NCI-H82 (cell line): ENCODE data around the gene CORT.
"Not testable (repeated sequence)": the region's sequence is repeated elsewhere in the genome, so short reads cannot be mapped to it uniquely, and the experiment has no call there.

Experiments used
- DNase-seq: peaks from one replicate; lab custom pipeline; 2025; lab: John Stamatoyannopoulos, UW

The CORT gene

DNA sequence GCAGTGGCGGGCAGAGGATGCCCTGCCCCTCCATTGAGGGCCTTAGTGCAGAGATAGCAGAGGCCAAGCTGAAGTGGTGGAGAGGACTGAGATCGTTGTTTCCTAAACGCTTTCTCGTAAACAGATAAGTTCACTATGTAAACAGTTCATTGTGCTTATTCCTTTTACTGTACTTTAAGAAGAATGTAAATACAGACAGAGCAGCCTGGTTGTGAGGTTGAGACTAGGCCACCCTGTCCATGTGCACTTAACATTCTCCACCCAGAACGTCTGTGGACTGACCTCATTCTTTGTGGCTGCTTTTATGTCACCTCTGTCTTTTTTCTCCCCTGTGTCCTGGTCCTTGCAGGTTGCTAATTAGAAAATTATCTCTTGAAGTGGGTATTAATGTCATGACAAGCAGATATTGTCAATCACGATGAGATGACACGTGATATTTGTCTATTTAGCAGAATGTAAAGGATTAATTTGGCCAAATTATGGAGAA, 11.1 kb upstream of the CORT start:
- DNase-seq: no peak

DNA sequence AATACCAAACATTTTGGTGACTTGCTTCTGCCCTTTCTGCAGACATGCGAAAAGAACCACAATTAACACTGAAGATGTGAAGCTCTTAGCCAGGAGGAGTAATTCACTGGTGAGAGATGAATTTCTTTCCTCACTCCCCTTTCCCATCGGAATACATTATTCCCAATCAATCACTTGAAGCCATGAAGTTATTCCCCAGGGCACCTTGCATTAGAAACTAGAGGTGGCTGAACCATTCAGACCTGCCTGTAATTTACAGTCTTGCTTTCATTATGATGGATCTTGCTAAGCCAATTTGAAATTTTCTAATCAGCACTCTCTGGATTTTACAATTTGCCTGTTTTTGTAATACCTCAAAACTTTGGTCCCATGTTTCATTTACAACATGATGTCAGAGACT, 9.5 kb upstream of the CORT start:
- DNase-seq: no peak

DNA sequence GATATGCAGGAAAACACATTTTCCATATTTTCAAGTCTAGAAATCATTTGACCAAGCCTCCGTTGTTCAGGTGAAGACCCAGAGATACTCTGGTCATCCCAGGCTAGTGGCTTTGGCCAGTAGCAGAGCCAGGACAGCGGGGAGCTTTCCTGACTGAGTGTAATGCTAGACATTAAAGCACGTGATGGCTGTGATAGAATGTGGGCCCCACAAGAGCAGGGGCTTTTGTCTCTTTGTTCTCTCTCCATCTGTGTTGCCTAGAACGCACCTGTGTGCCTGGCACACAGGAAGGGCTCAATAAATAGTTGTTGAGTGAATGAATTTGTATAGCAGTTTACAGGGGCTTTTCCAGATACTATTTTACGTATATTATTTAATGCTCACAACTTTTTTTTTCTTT, 9.0 kb upstream of the CORT start:
- no peak for DNase-seq

DNA sequence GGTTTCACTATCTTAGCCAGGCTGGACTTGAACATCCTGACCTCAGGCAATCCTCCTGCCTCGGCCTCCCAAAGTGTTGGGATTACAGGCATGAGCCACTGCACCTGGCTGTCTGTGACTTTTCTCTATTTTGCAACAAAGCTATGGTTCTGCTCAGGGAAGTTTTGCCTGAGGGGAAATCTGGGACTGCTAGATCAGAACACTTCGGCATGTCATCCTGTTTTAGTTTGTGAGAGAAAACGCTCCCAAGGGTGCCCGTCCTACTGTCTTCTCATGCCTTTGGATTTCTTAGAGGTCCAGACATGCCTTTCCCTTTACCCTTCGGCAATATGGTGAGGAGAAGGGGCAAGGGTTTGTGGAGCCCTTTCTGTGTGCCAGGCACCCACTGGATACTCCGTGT, 5.6 kb upstream of the CORT start:
- no peak for DNase-seq

DNA sequence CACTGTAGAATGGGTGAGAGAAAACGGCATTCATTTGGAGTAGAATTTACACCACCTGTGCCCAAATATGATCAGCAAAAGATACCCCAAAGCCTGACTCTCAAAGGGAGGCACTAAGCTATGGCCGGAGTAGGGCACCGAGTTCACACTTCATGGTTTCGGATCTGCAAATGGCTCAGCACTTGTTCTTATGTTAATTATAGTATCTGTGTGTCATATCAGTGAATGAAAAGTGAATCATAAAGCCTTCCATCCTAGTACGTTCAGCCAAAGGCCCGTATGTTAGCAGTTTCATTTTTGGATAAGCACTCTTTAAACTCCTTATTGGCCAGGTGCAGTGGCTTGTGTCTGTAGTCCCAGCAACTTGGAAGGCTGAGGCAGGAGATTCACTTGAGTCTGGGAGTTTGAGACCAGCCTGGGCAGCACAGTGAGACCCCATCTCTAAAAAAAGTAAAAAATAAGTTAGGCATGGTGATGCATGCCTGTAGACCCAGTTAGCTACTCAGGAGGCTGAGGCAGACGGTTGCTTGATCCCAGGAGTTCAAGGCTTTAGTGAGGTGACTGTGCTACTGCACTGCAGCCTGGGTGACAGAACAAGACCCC, 4.9 kb upstream of the CORT start:
- no peak for DNase-seq

DNA sequence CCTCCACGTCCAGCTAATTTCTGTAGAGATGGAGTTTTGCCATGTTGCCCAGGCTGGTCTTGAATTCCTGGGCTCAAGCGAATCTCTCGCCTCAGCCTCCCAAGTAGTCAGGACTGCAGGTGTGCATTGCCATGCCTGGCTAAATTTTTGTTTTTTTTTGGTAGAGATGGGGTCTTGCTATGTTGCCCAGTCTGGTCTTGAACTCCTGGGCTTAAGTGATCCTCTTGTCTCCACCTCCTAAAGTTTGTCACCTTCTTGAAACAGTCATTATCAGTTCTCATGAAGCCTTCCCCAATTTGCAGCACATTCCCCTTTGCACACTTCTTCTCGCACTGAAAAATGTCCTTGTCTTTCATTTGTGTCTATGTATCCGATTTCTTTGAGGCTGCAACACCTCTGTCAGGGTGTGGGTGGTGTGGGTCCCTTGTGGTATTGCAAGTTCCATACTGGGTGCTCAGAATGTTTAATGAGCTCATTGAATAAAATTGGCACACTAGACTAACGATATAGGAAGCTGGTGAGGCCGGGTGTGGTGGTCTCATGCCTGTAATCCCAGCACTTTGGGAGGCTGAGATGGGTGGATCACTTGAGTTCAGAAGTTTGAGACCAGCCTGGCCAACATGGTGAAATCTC, 2.9 kb upstream of the CORT start:
- DNase-seq: no peak

DNA sequence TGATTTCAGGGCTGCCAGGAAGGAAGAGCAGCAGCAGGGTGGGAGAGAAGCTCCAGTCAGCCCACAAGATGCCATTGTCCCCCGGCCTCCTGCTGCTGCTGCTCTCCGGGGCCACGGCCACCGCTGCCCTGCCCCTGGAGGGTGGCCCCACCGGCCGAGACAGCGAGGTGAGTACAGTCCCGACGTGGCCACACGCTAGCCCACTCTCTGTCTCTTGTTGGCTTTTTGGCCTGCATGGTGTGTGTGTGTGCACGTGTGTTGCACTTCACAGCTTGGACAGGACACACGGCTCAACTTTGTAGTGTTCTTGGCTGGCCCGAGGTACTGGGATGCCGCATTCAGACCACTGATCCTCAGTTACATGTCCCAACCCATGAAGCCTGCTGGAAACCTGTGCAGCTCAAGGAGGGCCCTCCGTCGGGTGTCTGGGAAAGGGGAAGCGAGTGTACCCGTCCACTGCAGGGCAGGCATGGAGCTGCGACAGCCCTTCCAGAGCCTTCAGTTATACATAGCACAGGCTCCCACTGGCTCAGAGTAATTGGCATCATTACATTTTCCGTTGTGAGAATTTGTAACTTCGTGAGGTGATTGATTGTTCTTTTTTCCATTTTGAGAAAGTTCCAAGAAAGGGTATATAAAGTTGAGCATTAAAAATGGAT, 454 bp downstream of the CORT start:
- DNase-seq: no peak

DNA sequence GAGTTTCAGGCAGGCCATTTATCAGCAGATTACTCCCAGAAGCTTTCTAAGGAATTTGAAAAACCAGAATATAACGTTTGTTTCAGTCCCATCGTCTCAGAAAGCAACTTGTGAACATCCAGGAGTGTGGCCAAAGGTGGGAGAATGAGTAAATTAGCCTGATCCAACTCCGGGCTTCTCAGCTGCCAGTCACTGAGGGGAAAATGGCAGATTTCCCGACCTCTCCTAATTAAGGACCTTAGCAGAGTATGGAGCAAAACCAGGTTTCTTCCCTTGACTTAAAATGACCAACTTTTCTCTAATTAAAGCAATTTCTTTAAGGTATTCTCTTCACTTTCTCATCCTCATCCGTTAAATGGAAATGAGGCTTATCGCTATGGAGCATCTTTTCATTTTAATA, 1.0 kb downstream of the CORT start:
- DNase-seq: no peak

DNA sequence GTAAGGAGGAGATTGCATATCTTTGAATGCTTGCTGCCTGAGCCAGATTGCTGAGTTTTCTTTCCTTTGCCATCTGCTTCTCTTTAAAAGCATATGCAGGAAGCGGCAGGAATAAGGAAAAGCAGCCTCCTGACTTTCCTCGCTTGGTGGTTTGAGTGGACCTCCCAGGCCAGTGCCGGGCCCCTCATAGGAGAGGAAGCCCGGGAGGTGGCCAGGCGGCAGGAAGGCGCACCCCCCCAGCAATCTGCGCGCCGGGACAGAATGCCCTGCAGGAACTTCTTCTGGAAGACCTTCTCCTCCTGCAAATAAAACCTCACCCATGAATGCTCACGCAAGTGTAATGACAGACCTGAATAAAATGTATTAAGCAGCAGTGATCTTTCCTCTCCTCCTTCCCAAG, 1.5 kb downstream of the CORT start:
- no peak for DNase-seq

DNA sequence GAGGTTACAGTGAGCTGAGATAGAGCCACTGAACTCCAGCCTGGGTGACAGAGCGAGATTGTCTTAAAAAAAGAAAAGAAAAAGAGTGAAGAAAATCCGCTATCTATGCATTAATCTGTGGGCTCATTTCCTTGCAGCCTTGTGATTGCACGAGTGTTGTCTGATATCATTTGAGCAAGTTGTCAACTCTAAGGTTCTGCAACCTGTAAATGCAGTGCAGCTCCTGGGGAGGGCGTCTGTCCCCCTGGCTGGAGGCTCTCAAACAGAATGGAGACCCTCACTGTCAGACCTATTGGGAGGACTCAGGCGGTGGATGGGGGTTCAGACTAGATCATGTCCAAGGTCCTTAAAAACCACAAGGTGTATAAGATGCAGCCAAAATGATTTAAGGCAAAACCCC, 6.2 kb downstream of the CORT start:
- DNase-seq: no peak

DNA sequence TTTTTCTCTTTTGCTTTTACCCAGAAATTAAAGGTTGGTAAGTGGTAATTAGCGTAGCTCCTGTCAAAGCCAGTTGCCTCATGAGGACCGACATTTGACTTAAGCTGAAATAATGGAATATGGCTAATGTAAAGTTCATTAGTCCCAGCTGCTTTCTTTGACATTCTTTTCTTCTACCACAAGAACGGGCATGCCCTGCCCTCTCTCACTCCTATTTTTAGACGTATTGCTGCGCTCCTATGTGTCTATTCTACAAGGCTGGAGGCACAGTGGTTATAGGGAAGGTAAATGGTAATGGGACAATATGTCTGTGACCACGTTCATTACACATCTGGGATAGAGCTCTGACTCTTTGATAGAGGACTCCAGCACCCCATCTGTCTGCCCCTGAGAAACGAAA, 6.8 kb downstream of the CORT start:
- DNase-seq: no peak

DNA sequence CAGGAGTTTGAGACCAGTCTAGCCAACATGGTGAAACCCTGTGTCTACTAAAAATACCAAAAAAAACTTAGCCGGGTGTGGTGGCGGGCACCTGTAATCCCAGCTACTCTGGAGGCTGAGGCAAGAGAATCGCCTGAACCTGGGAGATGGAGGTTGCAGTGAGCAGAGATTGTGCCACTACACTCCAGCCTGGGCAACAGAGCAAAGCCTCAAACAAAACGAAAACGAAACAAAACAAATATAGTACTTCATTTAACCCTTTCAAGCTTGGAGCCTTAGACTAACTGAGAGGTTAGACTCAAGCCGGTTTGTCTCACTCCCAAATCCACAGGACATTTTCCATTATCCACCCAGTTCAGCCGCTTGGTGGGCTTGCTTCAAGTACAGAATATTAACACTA, 7.6 kb downstream of the CORT start:
- not testable (repeated sequence) for DNase-seq

DNA sequence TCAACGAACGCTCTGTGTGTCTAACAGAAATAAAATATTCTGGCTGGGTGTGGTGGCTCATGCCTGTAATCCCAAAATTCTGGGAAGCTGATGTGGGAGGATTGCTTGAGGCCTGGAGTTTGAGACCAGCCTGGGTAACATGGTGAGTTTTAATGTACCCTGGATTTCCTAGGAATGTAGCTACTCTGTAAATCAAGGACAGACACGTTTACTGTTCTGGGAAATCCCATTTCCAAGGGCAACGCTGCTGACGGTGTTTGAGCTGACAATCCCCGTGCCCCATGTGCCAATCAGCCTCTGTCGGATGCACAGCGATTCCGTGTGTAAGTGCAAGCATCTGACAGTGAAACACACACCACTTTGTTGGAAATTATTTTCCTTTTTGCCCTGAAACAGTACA, 8.0 kb downstream of the CORT start:
- DNase-seq: no peak

DNA sequence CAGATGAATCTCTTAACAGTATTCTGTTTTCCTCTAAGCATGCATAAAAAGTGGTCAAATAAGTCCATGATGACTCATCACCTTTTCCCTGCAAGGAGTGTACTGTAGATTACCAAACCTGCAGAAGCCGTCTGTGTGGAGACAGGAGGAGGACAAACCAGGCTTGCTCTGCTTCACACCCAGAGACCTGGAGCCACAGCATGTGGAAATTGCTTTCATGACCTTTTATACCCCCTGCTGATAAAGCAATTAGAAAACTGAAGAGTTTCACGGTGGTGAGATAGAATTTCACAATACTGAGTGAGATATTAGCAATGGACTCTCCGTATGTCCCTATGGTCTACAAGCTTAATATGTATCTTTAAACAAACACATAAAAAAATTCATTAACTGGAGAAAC, 9.4 kb downstream of the CORT start:
- DNase-seq: no peak

DNA sequence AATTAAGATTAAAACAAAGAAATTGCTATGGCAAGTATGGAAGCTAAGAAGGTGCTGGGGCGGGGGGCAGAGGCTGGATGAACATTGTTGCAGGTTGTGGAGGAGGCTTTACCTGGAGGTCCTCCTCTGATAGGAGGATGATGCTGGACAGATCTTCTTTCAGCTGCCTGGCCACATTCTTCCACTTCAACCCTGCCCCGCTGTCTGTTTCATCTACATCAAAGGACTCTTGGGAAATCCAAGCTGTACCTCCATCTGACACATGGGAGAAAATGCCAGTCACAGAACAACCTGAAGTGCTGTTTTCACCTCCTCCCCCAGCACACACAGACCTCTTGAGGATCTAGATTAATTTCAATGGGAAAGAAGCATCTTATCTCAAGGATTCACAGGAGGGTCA, 17.2 kb downstream of the CORT start:
- no peak for DNase-seq

DNA sequence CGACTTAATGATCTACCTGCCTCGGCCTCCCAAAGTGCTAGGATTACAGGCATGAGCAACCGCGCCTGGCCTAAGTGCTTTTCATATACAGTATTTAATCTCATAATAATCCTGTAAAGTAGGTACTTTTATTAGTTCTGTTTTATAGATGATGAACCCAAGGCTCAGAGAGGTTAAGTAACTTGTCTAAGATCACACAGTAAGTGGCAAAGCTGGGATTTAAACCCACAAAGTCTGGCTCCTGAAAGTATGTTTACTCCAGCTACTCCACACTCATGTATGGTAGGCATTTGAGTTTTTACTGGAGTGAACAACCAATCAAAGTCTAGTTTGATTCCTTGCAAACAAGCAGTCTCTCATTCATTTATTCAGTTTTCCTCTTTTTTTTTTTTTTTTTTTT, 20.2 kb downstream of the CORT start:
- no peak for DNase-seq

DNA sequence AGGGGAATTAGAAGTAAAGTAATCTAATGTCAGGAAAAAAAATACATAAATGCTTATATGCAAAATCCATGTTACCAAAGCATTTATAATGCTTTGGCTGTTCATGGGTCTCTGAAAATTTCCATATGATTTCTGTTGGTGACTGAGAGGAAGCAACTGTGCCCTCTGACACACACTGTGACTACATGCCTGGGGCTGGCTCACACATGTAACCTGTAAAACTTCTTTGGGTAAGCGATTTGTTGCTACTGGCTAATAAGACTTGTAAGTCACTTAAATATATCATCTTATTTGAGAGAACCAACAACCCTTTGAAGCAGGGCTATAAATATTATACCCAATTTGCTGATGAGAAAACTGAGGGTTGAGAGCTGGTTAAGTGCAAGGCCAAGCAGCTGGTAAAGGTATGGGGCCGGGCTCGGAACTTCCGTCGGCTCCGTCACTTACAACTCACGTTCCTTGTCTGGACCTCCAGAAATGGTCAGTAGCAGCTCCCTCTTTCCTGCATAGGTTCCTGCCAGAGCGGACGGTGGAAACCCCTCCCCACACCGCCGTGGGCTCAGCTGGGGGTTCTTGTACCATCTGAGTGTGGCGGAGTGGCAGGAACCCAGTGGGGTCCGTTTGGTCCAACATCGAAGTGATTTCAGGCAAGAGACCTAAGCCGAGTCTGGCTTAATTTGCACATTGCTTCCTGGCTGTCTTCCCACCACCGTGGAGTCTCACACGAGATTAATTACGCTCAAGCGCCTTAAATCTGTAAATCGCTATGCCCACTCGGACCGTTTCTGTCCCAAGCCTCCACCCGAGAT, 21.8 kb downstream of the CORT start:
- peak; percentile 79 for DNase-seq

DNA sequence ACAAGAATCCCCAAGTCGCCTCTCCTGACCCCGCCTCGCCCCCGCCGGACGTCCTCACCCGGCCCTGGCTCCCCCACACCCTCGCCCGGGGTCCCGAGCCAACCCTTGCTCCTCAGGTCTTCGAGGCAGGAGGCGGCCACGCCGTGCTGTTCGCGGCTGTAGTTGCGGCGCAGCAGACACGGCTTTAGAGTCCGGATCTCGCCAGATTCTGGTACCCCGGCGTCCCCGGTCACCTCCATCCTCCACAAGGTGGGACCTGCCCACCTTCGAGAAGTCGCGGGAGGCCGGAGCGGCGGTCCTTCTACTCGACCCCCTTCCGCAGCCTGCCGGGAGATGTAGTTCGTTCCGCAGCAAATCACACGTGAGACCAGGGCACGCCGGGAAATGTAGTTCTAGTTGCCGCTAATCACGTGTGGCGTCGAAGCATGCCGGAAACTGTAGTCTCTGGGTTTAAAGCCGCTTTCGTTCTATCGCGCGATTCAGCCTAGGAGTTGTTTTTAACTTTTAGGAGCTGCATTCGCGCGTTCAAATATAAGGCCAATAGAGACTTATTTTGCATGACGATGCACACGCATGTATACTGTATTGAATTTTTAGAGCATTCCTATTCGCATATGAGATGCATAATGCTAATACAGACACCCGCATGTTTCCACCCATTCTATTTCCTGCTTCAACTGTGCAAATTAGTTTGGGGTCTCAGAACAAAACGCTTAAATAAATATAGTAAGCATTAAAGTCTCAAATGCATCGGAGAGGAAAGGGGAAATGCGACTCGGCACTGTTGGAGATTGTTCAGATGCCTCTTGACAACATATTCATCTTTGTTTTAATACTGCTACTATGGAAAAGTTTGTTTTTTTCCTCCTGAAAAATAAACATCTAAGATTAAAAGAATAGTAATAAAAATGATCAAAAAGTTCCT, 22.7 kb downstream of the CORT start, which contains the start of gene DFFA:
Gene DFFA (minus strand): TSS at position 310 of the 925 bp plus-strand sequence. CDS start 71 bp downstream, at position 239.
- peak; percentile 99 for DNase-seq

DNA sequence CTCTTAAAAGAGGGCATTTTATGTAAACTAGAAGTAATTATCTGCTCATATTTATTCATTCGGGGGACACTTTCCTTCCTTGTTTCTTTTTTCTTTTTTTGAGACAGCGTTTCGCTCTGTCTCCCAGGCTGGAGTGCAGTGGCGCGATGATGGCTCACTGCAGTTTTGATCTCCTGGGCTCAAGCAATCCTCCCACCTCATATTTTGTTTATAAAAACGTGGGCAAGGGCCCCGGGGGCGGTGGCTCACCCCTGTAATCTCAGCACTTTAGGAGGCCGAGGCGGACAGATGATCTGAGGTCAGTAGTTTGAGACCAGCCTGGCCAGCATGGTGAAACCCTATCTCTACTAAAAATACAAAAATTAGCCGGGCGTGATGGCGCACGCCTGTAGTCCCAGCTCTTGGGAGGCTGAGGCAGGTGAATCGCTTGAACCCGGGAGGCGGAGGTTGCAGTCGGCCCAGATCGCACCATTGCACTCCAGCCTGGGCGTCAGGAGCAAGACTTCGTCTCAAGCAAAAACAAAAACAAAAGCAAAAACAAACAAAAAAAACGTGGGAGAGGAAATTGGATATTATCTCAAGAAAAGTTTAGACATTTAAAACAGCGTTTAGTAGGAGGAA, 23.4 kb downstream of the CORT start:
- DNase-seq: no peak

DNA sequence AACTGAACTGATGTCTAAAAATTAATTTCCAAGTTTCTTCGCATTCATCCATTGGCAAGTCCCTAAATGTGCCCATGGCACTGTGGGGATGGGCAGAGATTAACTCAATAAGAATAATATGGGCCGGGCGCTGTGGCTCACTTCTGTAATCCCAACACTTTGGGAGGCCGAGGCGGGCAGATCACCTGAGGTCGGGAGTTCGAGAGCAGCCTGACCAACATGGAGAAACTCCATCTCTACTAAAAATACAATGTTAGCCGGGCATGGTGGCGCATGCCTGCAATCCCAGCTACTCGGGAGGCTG, 24.4 kb downstream of the CORT start:
- DNase-seq: not testable (repeated sequence)
